ENCODE results near the gene QRSL1. TPM values are rescaled to one million over a fixed set of nuclear protein-coding genes. Genes with fewer than 3 reads are reported as not detected.

Gene QRSL1
- polyA plus RNA-seq, 3 donors, result 5.7 to 7.8 (median 5.8) TPM

GRCh38 chr6:106659859-106660258, 30.5 kb downstream of the QRSL1 start:
- no peak for TF ChIP-seq CTCF (IDR thresholded peaks at IDR 0.05)
- Histone ChIP-seq H4K20me1 (ENCODE audit: insufficient read depth, low read length) (no peaks in the 10 kb centered on the region), H3K27ac (ENCODE audit: low read depth in 1 of 2, low read length in 2 of 2) (no peak overlapping the region), H3K9me3 (replicated peaks in 1 of 2; ENCODE audit: control insufficient read depth in 1 of 2, insufficient read depth in 1 of 2, low read length in 2 of 2) (peaks cover 22 to 24% of the 10 kb centered on the region in 2 donors), H3K79me2 (ENCODE audit: insufficient read depth, low read length) (no peaks in the 10 kb centered on the region), H3K4me3 (replicated peaks in 1 of 3; ENCODE audit: low read depth in 2 of 3, low read length in 3 of 3) (no peak overlapping the region), H2AFZ (ENCODE audit: insufficient read depth, low read depth, low read length, poor library complexity, severe bottlenecking) (no peak overlapping the region), H3K36me3 (replicated peaks in 1 of 2; ENCODE audit: control insufficient read depth in 1 of 2, insufficient read depth in 2 of 2, low read length in 2 of 2) (peaks cover 70 to 99% of the 10 kb centered on the region in 2 donors), H3K27me3 (ENCODE audit: control insufficient read depth in 2 of 2, insufficient read depth in 2 of 2, low read length in 2 of 2) (no peaks in the 10 kb centered on the region), H3K9ac (ENCODE audit: insufficient read depth, low read length, poor library complexity, severe bottlenecking) (no peak overlapping the region), H3K4me2 (replicated peaks; ENCODE audit: extremely low read depth, low read length, poor library complexity, severe bottlenecking) (no peak overlapping the region), H3K4me1 (ENCODE audit: control insufficient read depth in 1 of 2, insufficient read depth in 2 of 2, low read length in 2 of 2) (no peaks in the 10 kb centered on the region)
- no peaks in the 10 kb centered on the region for H3K4me1 Mint-ChIP-seq
- no peak overlapping the region for H3K27ac Mint-ChIP-seq
- DNase-seq, result no peak
- no peak overlapping the region for H3K4me3 Mint-ChIP-seq
- peaks cover 25 to 44% (median 36%) of the 10 kb centered on the region in 7 donors for H3K9me3 Mint-ChIP-seq
- intact Hi-C loops (cut with micrococcal nuclease), result no loop called here
- no peaks in the 10 kb centered on the region for H3K27me3 Mint-ChIP-seq (ENCODE audit: low read depth in 3 of 3)
- peaks cover 84 to 94% of the 10 kb centered on the region in 2 donors for H3K36me3 Mint-ChIP-seq
- WGBS (ENCODE audit: insufficient coverage), result no CpG with 5 or more reads among the region's 2 CpGs

- no peak overlapping the region for H3K27ac ChIP-seq (ENCODE audit: low read depth in 1 of 2, low read length in 2 of 2)
- no peak overlapping the region for H3K4me3 ChIP-seq (replicated peaks in 1 of 3; ENCODE audit: low read depth in 2 of 3, low read length in 3 of 3)
- no peak overlapping the region for H3K9ac ChIP-seq (ENCODE audit: insufficient read depth, low read length, poor library complexity, severe bottlenecking)
- H2AFZ ChIP-seq (ENCODE audit: insufficient read depth, low read depth, low read length, poor library complexity, severe bottlenecking), result no peak overlapping the region
- H3K4me2 ChIP-seq (replicated peaks; ENCODE audit: extremely low read depth, low read length, poor library complexity, severe bottlenecking), result no peak overlapping the region
- Mint-ChIP-seq H3K9me3 (peaks cover 23 to 36% (median 30%) of the 10 kb centered on the region in 7 donors), H3K36me3 (peaks cover 67 to 76% of the 10 kb centered on the region in 2 donors), H3K4me1 (peaks cover 20% of the 10 kb centered on the region), H3K4me3 (no peak overlapping the region), H3K27me3 (ENCODE audit: low read depth in 3 of 3) (no peaks in the 10 kb centered on the region), H3K27ac (no peak overlapping the region)
- no peak for TF ChIP-seq CTCF (IDR thresholded peaks at IDR 0.05)
- H4K20me1 ChIP-seq (ENCODE audit: insufficient read depth, low read length), result no peaks in the 10 kb centered on the region
- DNase-seq, result no peak
- WGBS (ENCODE audit: insufficient coverage), result no CpG with 5 or more reads among the region's 2 CpGs
- peaks cover 17 to 23% of the 10 kb centered on the region in 2 donors for H3K9me3 ChIP-seq (replicated peaks in 1 of 2; ENCODE audit: control insufficient read depth in 1 of 2, insufficient read depth in 1 of 2, low read length in 2 of 2)
- H3K36me3 ChIP-seq (replicated peaks in 1 of 2; ENCODE audit: control insufficient read depth in 1 of 2, insufficient read depth in 2 of 2, low read length in 2 of 2), result peaks cover 50 to 78% of the 10 kb centered on the region in 2 donors
- H3K27me3 ChIP-seq (ENCODE audit: control insufficient read depth in 2 of 2, insufficient read depth in 2 of 2, low read length in 2 of 2), result no peaks in the 10 kb centered on the region
- no peaks in the 10 kb centered on the region for H3K79me2 ChIP-seq (ENCODE audit: insufficient read depth, low read length)
- H3K4me1 ChIP-seq (ENCODE audit: control insufficient read depth in 1 of 2, insufficient read depth in 2 of 2, low read length in 2 of 2), result peaks cover 12 to 23% of the 10 kb centered on the region in 2 donors
- intact Hi-C loops (cut with micrococcal nuclease), result no loop called here
Measured at GRCh38 chr6:106662458-106662857, 33.1 kb downstream of the QRSL1 start.

All from CD14-positive monocyte (primary cell).